Left lung (tissue), 10 donors: ENCODE measurements around the gene RPA1. TPM values are rescaled to one million over a fixed set of nuclear protein-coding genes. Genes with fewer than 3 reads are reported as not detected.
"Not testable (repeated sequence)": the region's sequence is repeated elsewhere in the genome, so short reads cannot be mapped to it uniquely, and the experiment has no call there.

ENCODE experiments used
- ATAC-seq: fragments of 200-7000 bp; cut with Tn5 transposase; one replicate; pipeline ENCODE4 v1.9.1; 2020; ENCODE audit warnings: moderate library complexity
- DNase-seq, 4 donors: peaks; one replicate each; pipeline ENCODE4 v3.0.0-alpha.2; 2013 to 2020
- H3K27ac ChIP-seq, 2 donors: fragments of 200-600 bp; sonication (generic) in 1 of 2; one replicate each; pipeline versions ENCODE4 v1.5.0 to v1.8.0; 2020 to 2021
- H3K27me3 ChIP-seq, 2 donors: fragments of 200-600 bp; sonication (generic) in 1 of 2; one replicate each; pipeline versions ENCODE4 v1.5.0 to v1.8.0; 2020 to 2021
- H3K36me3 ChIP-seq, 2 donors: fragments of 200-600 bp; sonication (generic) in 1 of 2; one replicate each; pipeline versions ENCODE4 v1.5.0 to v1.8.0; 2020 to 2021
- H3K4me1 ChIP-seq, 2 donors: fragments of 200-600 bp; one replicate each; pipeline ENCODE4 v1.8.0; 2021
- H3K4me3 ChIP-seq, 2 donors: fragments of 200-600 bp; sonication (generic) in 1 of 2; one replicate each; pipeline versions ENCODE4 v1.5.0 to v1.8.0; 2020 to 2021; ENCODE audit warnings: mild to moderate bottlenecking in 1 of 2
- H3K9me3 ChIP-seq, 2 donors: fragments of 200-600 bp; sonication (generic) in 1 of 2; one replicate each; pipeline versions ENCODE4 v1.5.0 to v1.8.0; 2020 to 2021
- CTCF ChIP-seq, 2 donors: fragments of 200-600 bp; sonication (generic) in 1 of 2; IDR thresholded peaks; one replicate each; pipeline versions ENCODE4 v1.5.0 to v1.8.0; 2021; ENCODE audit warnings: antibody characterized with exemption in 2 of 2
- intact Hi-C, 2 donors: fragments of 100-400 bp; cut with DNase I; formaldehyde crosslinking; loops; one replicate each; pipeline versions ENCODE4 v1.11.2 to v1.14.2; 2022
- polyA plus RNA-seq, 6 donors: library from polyadenylated mRNA; unstranded; fragments of 120-200 nt; gene quantifications; one replicate each; pipeline ENCODE4 v1.2.1, GENCODE V29; 2013; ENCODE audit not compliant: insufficient read length in 6 of 6
- total RNA-seq, 2 donors: library from RNA; stranded (reverse); fragmentation: NEBNext Ultra II Directional; extraction: Animal tissue kit (Norgen Biotek cat#: 25700); gene quantifications; one replicate each; pipeline ENCODE4 v1.2.1, GENCODE V29; 2021
- donor health status: DM: no; HTN: yes; CAD: no.
- donor health status: DM: no; HTN: no; CAD: no.

Gene RPA1
- total and polyA plus RNA-seq, 8 donors, result 73.4 to 150 (median 126) TPM

DNA sequence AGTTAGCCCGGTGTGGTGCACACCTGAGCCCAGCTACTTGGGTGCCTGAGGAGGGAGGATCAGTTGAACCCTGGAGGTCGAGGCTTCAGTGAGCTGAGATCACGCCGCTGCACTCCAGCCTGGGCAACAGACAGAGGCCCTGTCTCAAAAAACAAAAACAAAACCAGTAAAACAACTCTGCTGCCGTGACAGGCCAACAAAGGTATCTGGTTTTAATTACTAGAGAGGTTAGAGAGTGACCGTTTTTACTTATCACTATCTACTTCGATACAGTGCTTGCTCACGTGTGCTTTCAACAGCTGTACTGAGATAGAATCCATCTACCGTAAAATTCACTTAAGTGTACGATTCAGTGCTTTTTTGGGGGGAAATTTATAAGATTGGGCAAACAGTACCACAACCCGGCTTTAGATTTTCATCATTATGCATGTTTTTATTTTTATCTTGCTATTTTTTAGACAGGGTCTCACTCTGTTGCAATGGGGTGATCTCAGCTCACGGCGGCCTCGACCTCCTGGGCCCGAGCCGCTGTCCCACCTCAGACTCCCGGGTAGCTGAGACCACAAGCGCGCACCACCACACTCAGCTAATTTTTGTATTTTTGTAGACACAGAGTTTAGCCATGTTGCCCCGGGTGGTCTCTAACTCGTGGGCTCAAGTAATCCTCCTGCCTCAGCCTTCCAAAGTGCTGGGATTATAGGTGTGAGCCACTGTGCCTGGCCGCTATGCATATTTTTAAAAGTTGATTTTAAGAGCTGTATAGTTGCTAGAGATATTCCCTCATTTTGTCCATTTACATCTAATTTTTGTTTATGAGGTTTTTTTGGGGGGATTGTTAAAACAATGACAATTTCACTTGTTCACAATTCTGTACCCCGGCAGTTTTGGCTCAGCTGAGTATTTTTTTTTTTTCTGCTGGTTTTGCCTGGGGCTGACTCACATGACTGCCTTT is 37.0 kb upstream of the RPA1 start:
- H3K27ac ChIP-seq, result no peak overlapping the region
- no peak for DNase-seq

GRCh38 chr17:1793447-1793806 is 36.4 kb upstream of the RPA1 start:
- TF ChIP-seq CTCF (IDR thresholded peaks at IDR 0.05), result no peak

More for the DNA sequence above, 37.0 kb upstream of the RPA1 start:
- H3K36me3 ChIP-seq, result peaks cover 0 to 8% of the 10 kb centered on the region in 2 donors
- no peaks in the 10 kb centered on the region for H3K27me3 ChIP-seq
- ATAC-seq, result no peak
- TF ChIP-seq CTCF (IDR thresholded peaks at IDR 0.05), result no peak
- peaks cover under 1 to 4% of the 10 kb centered on the region in 2 donors for H3K4me1 ChIP-seq
- H3K9me3 ChIP-seq, result no peaks in the 10 kb centered on the region
- intact Hi-C loops, result no loop called here
- H3K4me3 ChIP-seq, result no peak overlapping the region

GRCh38 chr17:1796800-1797199 is 33.0 kb upstream of the RPA1 start:
- DNase-seq, result no peak
- intact Hi-C loops, result no loop called here
- ATAC-seq, result no peak

More at GRCh38 chr17:1793447-1793806, 36.4 kb upstream of the RPA1 start:
- H3K4me1 ChIP-seq, result no peaks in the 10 kb centered on the region
- intact Hi-C loops, result no loop called here
- H3K27me3 ChIP-seq, result no peaks in the 10 kb centered on the region
- peaks cover 0 to 15% of the 10 kb centered on the region in 2 donors for H3K36me3 ChIP-seq
- no peaks in the 10 kb centered on the region for H3K9me3 ChIP-seq
- no peak for DNase-seq
- no peak for ATAC-seq
- no peak overlapping the region for H3K4me3 ChIP-seq
- H3K27ac ChIP-seq, result no peak overlapping the region

GRCh38 chr17:1797323-1797722 is 32.5 kb upstream of the RPA1 start:
- H3K27ac ChIP-seq, result no peak overlapping the region
- no peaks in the 10 kb centered on the region for H3K4me1 ChIP-seq
- ATAC-seq (no peak), DNase-seq (no peak)
- no peaks in the 10 kb centered on the region for H3K9me3 ChIP-seq
- H3K27me3 ChIP-seq, result no peaks in the 10 kb centered on the region
- TF ChIP-seq CTCF (IDR thresholded peaks at IDR 0.05), result no peak
- H3K36me3 ChIP-seq, result peaks cover 0 to 32% of the 10 kb centered on the region in 2 donors
- intact Hi-C loops, result no loop called here
- H3K4me3 ChIP-seq, result no peak overlapping the region

More at GRCh38 chr17:1796800-1797199, 33.0 kb upstream of the RPA1 start:
- Histone ChIP-seq H3K4me1 (no peaks in the 10 kb centered on the region), H3K27me3 (no peaks in the 10 kb centered on the region), H3K4me3 (no peak overlapping the region), H3K36me3 (peaks cover 0 to 36% of the 10 kb centered on the region in 2 donors), H3K9me3 (no peaks in the 10 kb centered on the region), H3K27ac (no peak overlapping the region)
- TF ChIP-seq CTCF (IDR thresholded peaks at IDR 0.05), result no peak

DNA sequence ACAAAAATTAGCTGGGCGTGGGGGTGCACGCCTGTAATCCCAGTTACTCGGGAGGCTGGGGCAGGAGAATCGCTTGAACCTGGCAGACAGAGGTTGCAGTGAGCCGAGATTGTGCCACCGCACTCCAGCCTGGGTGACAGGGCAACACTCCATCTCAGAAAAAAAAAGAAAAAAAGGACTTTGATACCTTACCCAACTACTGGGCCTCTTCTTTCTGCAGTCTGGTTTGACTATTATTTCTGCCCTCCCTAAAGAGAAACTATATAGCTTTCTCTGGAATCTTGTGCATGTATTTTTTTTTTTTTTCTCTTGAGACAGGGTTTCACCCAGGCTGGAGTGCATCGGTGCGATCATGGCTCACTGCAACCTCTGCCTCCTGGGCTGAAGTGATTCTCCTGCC is 32.0 kb upstream of the RPA1 start:
- not testable (repeated sequence) for H3K9me3 ChIP-seq

More for the DNA sequence above, 32.0 kb upstream of the RPA1 start:
- intact Hi-C loops, H3K27me3 ChIP-seq, H3K4me1 ChIP-seq, H3K4me3 ChIP-seq, DNase-seq, H3K27ac ChIP-seq, ATAC-seq: not testable (repeated sequence)
- peaks cover 0 to 34% of the 10 kb centered on the region in 2 donors for H3K36me3 ChIP-seq
